ENCODE data around the gene PFN1.
"Not testable (repeated sequence)": the region's sequence is repeated elsewhere in the genome, so short reads cannot be mapped to it uniquely, and the experiment has no call there.

PFN1 gene

GRCh38 chr17:4913994-4914393 is 34.3 kb downstream of the PFN1 start:
- no peak overlapping the region for H3K4me3 ChIP-seq (ENCODE audit: low read depth, low read length)
- no peak for TF ChIP-seq CTCF (IDR thresholded peaks at IDR 0.05; ENCODE audit: low read depth, low read length)

- TF ChIP-seq CTCF (IDR thresholded peaks at IDR 0.05; ENCODE audit: low read depth, low read length): peak; percentile 75
- no peak overlapping the region for H3K4me3 ChIP-seq (ENCODE audit: low read depth, low read length)
Measured at GRCh38 chr17:4908711-4909496, 39.4 kb downstream of the PFN1 start.

GRCh38 chr17:4908301-4908700 is 40.0 kb downstream of the PFN1 start:
- H3K4me3 ChIP-seq (ENCODE audit: low read depth, low read length): no peak overlapping the region
- no peak for TF ChIP-seq CTCF (IDR thresholded peaks at IDR 0.05; ENCODE audit: low read depth, low read length)

GRCh38 chr17:4906642-4907041 is 41.7 kb downstream of the PFN1 start:
- H3K4me3 ChIP-seq (ENCODE audit: low read depth, low read length): not testable (repeated sequence)

GRCh38 chr17:4903051-4903818 is 45.1 kb downstream of the PFN1 start, which contains the start of gene CHRNE:
Gene CHRNE, minus strand, starts transcription at chr17:4903098. Its CDS starts 35 bp downstream, at chr17:4903063.
- no peak within 1 kb of the TSS for H3K4me3 ChIP-seq (ENCODE audit: low read depth, low read length)
- peak; percentile 53 for TF ChIP-seq CTCF (IDR thresholded peaks at IDR 0.05; ENCODE audit: low read depth, low read length)

GRCh38 chr17:4902540-4902939 is 45.8 kb downstream of the PFN1 start:
- no peak for TF ChIP-seq CTCF (IDR thresholded peaks at IDR 0.05; ENCODE audit: low read depth, low read length)
- H3K4me3 ChIP-seq (ENCODE audit: low read depth, low read length): no peak overlapping the region

GRCh38 chr17:4901648-4902344 is 46.5 kb downstream of the PFN1 start:
- no peak for TF ChIP-seq CTCF (IDR thresholded peaks at IDR 0.05; ENCODE audit: low read depth, low read length)
- no peak overlapping the region for H3K4me3 ChIP-seq (ENCODE audit: low read depth, low read length)
